22Rv1 (cell line): ENCODE results near the gene IQGAP1.

Source experiments
- ZFX ChIP-seq: fragments of 450-650 bp; IDR thresholded peaks from 2 replicates; pipeline ENCODE4 v1.6.1; 2017; ENCODE audit warnings: antibody characterized with exemption, borderline replicate concordance
- TF ChIP-seq, protein P1 (sequence below): fragments of 450-650 bp; IDR thresholded peaks from 2 replicates; pipeline ENCODE4 v1.5.1; 2017; ENCODE audit warnings: mild to moderate bottlenecking

DNA sequence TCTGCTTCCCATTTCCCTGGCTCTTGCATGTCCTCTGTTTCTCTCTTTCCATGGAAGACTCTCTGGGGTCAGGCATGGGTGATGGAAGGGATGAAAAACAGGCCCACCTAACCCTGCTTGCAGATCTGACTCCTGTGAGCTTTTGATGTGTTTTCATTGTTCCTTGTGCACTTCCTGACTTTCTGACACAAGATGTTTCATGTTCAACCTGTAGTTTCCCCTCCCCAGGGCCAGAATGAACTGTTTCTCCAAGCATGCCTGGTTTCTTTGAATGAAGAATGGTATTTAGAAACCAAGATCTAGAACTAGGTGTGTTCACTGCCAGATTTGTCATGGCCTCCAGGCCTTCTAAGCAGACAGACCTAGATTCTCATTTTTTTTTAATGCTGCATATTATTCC is 105.6 kb downstream of the IQGAP1 start:
- TF ChIP-seq, protein P1, sequence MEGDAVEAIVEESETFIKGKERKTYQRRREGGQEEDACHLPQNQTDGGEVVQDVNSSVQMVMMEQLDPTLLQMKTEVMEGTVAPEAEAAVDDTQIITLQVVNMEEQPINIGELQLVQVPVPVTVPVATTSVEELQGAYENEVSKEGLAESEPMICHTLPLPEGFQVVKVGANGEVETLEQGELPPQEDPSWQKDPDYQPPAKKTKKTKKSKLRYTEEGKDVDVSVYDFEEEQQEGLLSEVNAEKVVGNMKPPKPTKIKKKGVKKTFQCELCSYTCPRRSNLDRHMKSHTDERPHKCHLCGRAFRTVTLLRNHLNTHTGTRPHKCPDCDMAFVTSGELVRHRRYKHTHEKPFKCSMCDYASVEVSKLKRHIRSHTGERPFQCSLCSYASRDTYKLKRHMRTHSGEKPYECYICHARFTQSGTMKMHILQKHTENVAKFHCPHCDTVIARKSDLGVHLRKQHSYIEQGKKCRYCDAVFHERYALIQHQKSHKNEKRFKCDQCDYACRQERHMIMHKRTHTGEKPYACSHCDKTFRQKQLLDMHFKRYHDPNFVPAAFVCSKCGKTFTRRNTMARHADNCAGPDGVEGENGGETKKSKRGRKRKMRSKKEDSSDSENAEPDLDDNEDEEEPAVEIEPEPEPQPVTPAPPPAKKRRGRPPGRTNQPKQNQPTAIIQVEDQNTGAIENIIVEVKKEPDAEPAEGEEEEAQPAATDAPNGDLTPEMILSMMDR, result no peak
- no peak for TF ChIP-seq ZFX
